GM18517 (cell line): Measurements from ENCODE around the gene SCGN.
"Not testable (repeated sequence)": the region's sequence is repeated elsewhere in the genome, so short reads cannot be mapped to it uniquely, and the experiment has no call there.

Experiments used
- ATAC-seq: cut with Tn5 transposase; IDR thresholded peaks from one replicate; pipeline ENCODE4 v1.9.1; 2021; ENCODE audit warnings: mild to moderate bottlenecking, moderate library complexity; ENCODE audit not compliant: unreplicated experiment

The SCGN gene

GRCh38 chr6:25726122-25726911 lies 74.3 kb downstream of the SCGN start:
- ATAC-seq, result no peak

- ATAC-seq, result no peak
Observed at GRCh38 chr6:25727028-25727427, 75.0 kb downstream of the SCGN start.

DNA sequence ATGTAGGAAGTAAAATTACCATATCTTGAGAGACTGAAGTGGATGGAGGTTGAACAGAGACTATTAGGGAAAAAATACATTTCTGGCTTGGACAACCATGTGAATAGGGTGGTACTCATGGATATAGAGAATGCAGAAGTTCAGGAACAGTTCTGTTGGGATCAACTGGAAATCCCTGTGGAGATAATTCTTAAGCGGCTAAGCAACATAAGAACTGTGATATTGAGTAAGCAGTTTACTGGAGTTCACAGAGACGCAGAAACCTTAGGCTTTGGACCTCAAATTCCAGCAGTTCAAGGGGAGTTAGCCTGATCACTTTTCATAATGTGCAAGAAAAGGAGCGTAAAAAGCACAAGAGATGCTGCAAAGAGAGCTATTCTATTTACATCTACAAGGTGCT lies 78.9 kb downstream of the SCGN start:
- ATAC-seq, result no peak

- no peak for ATAC-seq
Observed at GRCh38 chr6:25731721-25732120, 79.7 kb downstream of the SCGN start.

GRCh38 chr6:25732468-25733198 lies 80.6 kb downstream of the SCGN start:
- no peak for ATAC-seq

GRCh38 chr6:25735261-25735660 lies 83.2 kb downstream of the SCGN start:
- ATAC-seq, result no peak

DNA sequence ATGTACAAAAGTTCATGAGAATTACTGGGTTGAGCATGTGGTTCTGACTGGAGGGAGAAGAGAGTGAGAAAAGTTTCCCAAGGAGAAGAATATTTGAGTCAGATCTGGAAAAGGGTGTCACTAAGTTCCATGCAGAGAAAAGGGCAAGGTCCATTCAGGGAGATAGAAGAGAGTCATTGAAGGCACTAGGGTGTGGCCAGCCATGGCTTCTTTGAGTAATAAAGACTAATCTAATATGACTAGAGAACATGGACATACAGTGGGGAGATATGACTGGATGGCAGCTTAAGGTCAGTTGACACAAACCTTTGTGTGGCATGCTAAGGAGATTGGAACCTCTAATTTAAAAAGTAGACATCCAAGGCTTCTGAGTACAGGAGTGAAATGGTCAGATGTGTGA lies 91.9 kb downstream of the SCGN start:
- no peak for ATAC-seq

DNA sequence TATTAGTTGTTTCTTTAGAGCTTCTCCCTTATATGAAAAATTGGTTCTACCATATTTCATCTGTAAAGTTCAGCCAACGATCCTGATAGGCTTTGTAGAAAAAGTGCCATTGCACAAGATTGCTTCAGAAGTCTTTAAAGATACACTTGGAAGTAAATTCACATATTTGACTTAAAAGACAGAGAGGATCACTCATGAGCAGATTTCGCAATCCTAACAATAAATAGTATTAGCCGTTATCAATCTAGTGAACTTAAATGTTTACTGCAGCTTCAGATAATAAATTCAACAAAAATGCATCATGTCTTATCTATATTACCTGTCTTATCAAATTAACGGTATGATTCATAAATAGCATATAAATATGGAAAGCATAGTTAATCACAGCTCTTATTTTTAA lies 93.8 kb downstream of the SCGN start:
- no peak for ATAC-seq

DNA sequence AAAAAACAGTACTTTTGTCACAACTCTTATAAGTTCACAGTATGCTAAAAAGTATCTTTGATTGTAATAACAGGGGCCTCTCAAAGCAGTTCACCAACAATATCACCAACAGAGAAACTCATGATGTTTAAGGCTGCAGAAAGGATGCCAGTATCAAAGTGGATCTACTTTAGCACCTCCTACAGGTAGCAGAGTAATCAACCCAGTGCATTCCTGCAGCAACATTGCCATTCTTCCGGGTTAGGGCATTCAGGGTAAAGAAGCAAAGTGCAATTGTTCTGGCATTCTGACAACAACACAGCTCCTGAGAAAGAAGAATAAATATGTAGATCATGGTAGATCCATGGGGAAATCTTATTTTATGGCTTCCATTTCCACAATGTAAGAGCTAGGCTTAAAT lies 95.0 kb downstream of the SCGN start:
- no peak for ATAC-seq

DNA sequence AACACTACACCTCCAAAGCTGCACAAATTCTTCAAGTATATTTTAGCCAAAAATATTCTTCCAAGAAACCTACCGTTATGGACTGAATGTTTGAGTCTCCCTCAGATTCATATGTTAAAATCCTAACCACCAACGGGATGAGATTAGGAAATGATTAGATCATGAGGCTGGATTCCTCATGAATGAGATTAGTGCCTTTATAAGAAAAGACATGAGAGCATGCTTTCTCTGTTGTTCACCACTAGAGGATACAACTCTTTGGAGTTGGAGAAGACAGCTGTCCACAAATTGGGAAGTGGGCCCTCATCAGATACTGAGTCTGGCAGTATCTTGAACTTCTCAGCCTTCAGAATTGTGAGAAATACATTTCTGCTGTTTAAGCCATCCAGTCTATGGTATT lies 95.5 kb downstream of the SCGN start:
- no peak for ATAC-seq

DNA sequence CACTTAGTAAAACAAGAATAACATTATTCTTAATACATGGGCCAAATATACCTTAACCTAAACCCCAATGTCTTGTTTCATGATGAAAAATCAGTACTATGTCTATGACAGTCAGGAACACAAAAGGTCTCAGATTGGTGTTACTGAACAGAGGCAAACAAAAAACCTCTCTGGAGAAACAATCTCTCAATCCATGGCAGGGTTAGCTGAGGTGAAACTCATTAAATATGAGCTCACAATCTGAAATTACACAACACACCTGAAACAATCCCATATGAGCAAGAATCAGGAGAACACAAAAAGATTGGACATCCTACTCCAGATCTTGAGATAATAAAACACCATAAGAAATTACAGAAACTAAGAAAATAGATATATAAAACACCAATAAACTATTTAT lies 96.0 kb downstream of the SCGN start:
- ATAC-seq, result no peak

- not testable (repeated sequence) for ATAC-seq
Observed at GRCh38 chr6:25748601-25749517, 96.8 kb downstream of the SCGN start.

GRCh38 chr6:25749837-25750236 lies 97.8 kb downstream of the SCGN start:
- no peak for ATAC-seq

- no peak for ATAC-seq
Observed at GRCh38 chr6:25750906-25751305, 98.9 kb downstream of the SCGN start.
